Measurements from ENCODE around the gene DIAPH2. TPM values are rescaled to one million over a fixed set of nuclear protein-coding genes. Genes with fewer than 3 reads are reported as not detected.

The DIAPH2 gene
- total RNA-seq, 1 donor from 2014 or later: 11.0 TPM

DNA sequence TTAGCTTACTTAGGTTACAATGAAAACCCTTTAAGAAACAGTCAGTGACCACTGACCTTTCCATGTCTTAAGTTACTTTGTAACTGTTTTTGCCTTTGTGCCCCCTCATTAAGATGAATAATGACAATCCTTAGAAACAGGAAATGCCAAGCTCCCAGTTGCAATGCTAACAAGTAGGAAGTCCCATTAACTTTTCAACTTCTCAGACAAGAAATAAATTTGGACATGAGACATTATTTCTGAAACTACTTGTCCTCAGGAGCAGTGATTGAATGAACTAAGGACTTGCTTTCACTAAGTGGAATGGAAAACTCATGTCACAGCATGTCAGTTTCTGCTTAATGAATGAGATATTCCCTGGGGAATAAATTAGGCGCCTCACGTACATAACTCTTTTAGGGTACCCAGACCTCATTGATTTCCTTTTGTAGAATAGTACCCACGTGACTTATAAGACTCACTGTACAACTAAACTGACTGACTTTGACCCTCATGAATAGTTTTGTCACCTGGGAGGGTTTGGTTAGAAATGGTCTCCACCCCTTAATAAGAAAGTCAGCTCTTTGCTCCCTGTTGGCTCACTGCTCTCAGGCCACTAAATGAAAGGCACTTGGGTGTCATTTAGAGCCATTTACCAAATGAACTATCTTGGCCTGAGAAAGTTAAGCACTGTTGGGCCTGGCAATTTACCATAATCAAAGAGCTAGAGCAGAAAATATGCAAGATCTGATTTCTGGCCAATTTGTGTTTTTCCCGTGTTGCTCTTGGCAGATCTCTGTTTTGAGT lies 582.9 kb downstream of the DIAPH2 start:
- no peak for DNase-seq (ENCODE audit: low spot score in 2 of 2)
- no peak for FAIRE-seq

DNA sequence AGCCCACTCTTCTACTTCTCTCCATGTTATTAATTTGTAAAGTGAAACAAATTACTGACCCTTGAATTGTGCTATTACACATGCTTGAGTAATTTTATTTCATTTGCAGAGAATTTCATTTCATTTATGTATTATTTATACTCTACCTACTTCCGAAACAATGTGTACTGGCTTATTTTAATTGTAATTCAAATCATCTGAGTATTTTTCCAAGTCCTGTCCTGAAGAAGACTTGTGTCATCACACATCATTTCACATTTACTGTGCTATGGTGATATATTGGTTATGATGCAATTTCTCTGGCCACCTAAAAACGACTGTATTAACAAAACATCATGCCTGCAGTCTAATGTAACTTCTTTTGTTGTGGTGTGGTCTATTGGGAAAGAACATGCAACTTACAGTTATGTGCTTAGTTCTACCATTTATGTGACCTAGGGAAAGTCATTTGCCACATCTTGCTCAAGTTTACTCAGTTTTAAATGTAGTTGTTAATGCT lies 583.6 kb downstream of the DIAPH2 start:
- no peak for FAIRE-seq
- DNase-seq (ENCODE audit: low spot score in 2 of 2): no peak

- no peak for DNase-seq (ENCODE audit: low spot score in 2 of 2)
- no peak for FAIRE-seq
These were observed 599.9 kb downstream of the DIAPH2 start for GRCh38 chrX:97284531-97284930.

DNA sequence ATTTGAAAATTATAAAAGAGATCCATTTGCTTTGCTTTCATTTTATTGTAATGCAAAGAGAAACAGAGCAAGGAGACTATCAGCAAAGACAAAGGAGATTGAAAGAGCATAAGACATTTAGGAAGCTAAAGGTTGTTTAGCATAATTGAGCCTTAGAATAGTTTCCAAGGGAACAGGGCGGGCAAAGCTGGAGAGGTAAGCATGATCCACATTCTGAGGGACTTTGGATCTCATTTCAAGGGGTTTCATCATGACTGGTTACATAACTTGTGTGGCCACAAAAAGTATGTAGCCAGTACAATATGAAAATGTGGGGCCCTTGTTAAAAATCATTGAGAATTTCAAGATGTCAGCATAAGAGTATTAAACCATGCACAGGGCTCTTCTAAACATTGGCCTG lies 605.6 kb downstream of the DIAPH2 start:
- FAIRE-seq (no peak), DNase-seq (ENCODE audit: low spot score in 2 of 2) (no peak)

DNA sequence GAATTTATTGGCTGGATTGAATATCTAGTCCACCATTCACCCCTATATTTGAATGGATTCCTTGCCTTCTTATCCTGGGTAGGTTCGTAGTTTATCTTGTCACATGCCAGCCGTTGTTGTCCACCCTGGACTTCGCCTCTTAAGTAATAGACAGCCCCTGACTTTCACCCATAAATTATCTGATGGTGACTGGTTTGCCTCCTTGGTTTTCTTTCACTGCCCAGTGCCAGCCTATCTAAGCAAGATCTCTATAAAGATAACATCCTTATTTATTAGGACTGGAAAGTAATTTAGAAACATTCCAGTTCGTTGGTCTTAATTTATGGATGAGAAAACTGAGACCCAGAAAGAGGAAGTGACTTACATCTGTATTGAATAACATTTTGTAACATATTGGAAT lies 609.4 kb downstream of the DIAPH2 start:
- FAIRE-seq: no peak
- no peak for DNase-seq (ENCODE audit: low spot score in 2 of 2)

GRCh38 chrX:97295954-97296353 lies 611.3 kb downstream of the DIAPH2 start:
- DNase-seq (ENCODE audit: low spot score in 2 of 2): no peak
- FAIRE-seq: no peak

GRCh38 chrX:97306771-97307470 lies 622.3 kb downstream of the DIAPH2 start:
- DNase-seq (ENCODE audit: low spot score in 2 of 2): no peak
- FAIRE-seq: no peak

- DNase-seq (ENCODE audit: low spot score in 2 of 2) (no peak), FAIRE-seq (no peak)
These were observed 623.5 kb downstream of the DIAPH2 start for GRCh38 chrX:97308171-97308570.

DNA sequence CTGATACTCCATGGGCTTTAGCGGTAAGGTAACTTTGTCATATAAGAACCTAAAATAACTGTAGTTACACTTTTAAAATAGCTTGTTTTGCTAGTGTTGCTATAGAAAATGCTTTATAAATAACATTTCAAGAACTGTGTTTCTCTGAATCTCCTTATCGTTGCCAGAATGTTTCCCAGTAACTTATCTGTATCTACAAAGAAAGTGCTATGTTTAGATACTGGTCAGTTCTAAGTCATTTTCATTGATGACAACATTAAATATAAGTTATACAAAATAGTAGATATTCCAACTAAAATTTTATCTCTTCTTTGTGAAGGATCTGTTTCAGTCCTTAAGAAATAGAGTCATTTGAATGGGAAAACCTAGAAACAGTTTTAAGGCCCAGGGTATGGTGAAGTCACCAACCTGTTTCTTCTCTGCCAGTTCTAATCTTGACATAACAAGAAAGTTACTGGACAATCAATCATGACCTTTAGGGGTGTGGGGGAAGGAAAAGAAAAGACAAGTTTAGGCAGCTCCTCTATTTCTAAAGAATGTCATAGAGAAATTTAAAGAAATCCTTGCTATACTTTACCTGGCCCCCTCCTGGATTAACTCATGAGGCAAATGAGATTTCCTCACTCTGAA lies 625.0 kb downstream of the DIAPH2 start:
- DNase-seq (ENCODE audit: low spot score in 2 of 2) (no peak), FAIRE-seq (no peak)

- DNase-seq (ENCODE audit: low spot score in 2 of 2): no peak
- no peak for FAIRE-seq
These were observed 625.7 kb downstream of the DIAPH2 start for GRCh38 chrX:97310373-97310772.

- DNase-seq (ENCODE audit: low spot score in 2 of 2) (no peak), FAIRE-seq (no peak)
These were observed 626.6 kb downstream of the DIAPH2 start for GRCh38 chrX:97311066-97311778.

DNA sequence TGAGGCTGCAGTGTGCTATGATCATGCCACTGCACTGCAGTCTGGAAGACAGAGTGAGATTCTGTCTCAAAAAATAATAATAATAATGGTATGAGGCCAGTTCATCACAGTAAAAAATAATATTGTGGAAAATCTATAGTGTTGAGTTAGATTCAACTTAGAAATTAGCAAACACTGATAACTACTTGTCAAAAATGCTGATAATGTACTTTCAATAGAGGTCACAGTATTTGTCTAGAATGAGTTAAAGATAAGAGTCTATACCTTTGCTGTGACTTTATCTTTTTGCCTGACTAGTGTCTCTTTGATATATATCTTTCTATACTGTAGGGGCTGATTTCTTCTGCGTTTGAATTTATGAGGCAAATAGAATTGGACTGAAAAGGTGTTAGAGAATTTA lies 629.7 kb downstream of the DIAPH2 start:
- FAIRE-seq: no peak
- DNase-seq (ENCODE audit: low spot score in 2 of 2): no peak

DNA sequence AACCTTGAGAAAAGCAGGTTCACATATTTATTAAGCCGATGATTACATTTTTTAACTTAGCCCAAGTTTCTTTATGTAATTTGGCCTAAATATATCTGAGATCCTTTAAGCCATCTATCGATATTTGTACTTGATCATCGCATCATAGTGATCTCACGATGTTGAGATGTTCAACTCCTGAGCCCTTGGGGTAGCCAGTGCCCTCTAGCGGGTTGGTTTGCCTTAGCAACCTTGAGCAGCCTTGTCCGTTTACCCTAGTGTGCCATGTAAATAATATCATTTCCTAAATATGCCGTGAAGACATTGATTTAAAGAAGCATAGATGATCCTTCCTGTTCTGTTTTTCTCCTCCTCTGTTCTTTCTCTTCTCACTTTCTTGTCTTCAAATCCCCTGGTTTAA lies 631.3 kb downstream of the DIAPH2 start:
- no peak for FAIRE-seq
- DNase-seq (ENCODE audit: low spot score in 2 of 2): no peak

- no peak for DNase-seq (ENCODE audit: low spot score in 2 of 2)
- no peak for FAIRE-seq
These were observed 635.7 kb downstream of the DIAPH2 start for GRCh38 chrX:97320305-97320704.

DNA sequence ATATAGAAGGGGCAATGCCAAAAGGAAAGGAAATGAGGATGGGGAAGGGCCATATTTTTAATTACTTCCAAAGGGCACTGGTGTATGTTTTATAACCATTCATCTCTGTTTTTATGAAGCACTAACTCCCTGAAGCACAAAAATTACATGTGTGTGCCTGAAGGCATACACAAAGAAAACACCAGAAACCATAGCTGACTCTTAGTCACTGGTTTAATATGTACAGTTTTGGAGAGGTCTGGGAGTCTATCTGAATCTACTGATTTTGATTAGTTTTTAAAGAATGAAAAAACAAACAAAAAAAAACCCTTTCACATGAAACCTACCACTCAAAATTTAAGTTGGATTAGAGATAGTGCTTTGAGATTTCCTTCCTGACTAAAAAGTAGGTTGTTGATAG lies 637.8 kb downstream of the DIAPH2 start:
- no peak for FAIRE-seq
- DNase-seq (ENCODE audit: low spot score in 2 of 2): no peak

DNA sequence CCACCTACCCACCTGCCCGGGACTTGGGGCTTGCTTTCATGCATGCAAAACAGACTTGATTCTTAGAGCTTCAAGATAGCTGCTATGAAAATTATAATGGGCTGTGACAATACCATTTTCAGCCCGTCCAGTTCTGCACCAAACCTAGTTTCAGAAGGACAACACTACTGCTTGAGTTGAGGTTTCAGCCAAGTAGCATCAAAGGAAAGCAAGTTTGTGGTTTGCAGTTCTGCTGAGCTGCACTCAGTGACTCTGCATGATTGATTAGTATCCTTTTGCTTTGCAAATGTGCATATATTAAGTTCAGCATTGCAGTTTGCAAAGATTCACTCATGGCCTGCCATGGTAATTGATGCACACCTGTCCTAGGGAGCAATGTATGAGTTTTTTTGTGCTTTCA lies 641.8 kb downstream of the DIAPH2 start:
- no peak for DNase-seq (ENCODE audit: low spot score in 2 of 2)
- FAIRE-seq: no peak

- FAIRE-seq (no peak), DNase-seq (ENCODE audit: low spot score in 2 of 2) (no peak)
These were observed 644.3 kb downstream of the DIAPH2 start for GRCh38 chrX:97328853-97329390.

DNA sequence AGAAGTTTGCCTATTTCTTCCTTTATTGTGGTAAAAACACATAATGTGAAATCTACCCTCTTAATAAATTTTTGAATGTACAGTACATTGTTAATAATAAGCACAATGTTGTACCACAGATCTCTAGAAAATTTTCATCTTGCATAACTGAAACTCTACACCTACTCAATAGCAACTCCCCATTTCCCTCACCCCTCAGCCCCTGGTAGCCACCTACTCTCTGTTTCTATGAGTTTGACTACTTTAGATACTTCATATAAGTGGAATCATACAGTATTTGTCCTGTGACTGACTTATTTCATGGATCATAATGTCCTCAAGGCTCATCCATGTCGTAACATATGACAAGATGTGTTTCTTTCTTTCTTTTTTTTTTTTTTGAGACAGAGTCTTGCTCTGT lies 645.5 kb downstream of the DIAPH2 start:
- no peak for DNase-seq (ENCODE audit: low spot score in 2 of 2)
- FAIRE-seq: no peak

DNA sequence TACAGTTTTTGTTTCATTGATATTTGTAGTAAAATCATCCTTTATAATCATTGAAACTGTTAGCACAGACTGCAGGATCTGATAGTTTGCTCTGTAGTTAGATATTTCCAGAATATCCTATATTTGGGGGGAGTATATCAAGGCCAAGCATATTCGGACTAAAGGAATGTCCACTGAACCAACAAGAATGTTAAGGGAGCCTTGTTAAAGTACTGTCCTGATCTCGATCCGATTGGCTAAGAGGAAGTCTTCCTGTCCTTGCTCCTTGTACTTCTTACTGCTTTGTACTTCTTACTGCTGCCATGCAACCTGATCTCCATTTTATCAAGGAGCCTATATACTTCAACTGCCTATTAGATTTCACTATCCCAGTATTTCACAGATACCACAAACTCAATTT lies 648.3 kb downstream of the DIAPH2 start:
- no peak for FAIRE-seq

GRCh38 chrX:97334850-97335249 lies 650.2 kb downstream of the DIAPH2 start:
- FAIRE-seq: no peak
- DNase-seq (ENCODE audit: low spot score in 2 of 2): no peak

More for the DNA sequence above, 648.3 kb downstream of the DIAPH2 start:
- DNase-seq (ENCODE audit: low spot score in 2 of 2): no peak

DNA sequence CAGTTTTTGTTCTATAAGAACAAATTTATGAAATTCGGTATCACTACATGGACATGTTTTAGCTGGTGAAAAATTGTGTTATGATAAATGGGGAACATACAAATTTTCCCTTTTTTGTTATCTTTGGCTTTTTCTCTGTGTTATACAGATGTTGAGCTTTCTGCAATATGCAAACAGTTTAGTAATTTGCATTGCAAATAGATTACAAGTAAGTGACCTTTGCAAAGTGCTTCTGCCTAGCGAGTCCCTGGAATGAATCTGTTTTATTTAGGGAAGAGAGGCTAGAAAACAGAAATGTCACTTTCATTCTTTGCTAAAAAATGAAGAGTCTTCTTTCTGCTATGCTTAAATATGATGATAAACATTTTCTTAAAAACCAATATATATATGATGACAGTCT lies 660.1 kb downstream of the DIAPH2 start:
- FAIRE-seq: no peak
- no peak for DNase-seq (ENCODE audit: low spot score in 2 of 2)

Measured in frontal cortex (tissue), 4 donors.